Progenitor cell of endocrine pancreas (in vitro differentiated cells): ENCODE measurements around the gene DPH5. TPM values are rescaled to one million over a fixed set of nuclear protein-coding genes. Genes with fewer than 3 reads are reported as not detected.

ENCODE experiments used
- DNase-seq: peaks from one replicate; pipeline ENCODE4 v3.0.0; 2021; ENCODE audit warnings: low spot score; ENCODE audit not compliant: unreplicated experiment
- H3K27ac Mint-ChIP-seq: 2 replicates; pipeline ENCODE4 v1.8.0; 2021; ENCODE audit warnings: mild to moderate bottlenecking, moderate library complexity, mixed read lengths
- H3K27me3 Mint-ChIP-seq: 2 replicates; pipeline ENCODE4 v1.8.0; 2021; ENCODE audit warnings: mixed read lengths
- H3K36me3 Mint-ChIP-seq: 2 replicates; pipeline ENCODE4 v1.8.0; 2022; ENCODE audit warnings: mixed read lengths; ENCODE audit not compliant: insufficient read depth
- H3K4me1 Mint-ChIP-seq: 2 replicates; pipeline ENCODE4 v1.8.0; 2021; ENCODE audit warnings: low read depth, mixed read lengths
- H3K4me3 Mint-ChIP-seq: 2 replicates; pipeline ENCODE4 v1.8.0; 2021; ENCODE audit warnings: low read depth, mild to moderate bottlenecking, moderate library complexity, mixed read lengths
- H3K9me3 Mint-ChIP-seq: 2 replicates; pipeline ENCODE4 v1.8.0; 2021; ENCODE audit warnings: low read depth, mixed read lengths
- total RNA-seq: library from RNA; stranded (reverse); gene quantifications from 2 replicates; pipeline ENCODE4 v1.2.1, GENCODE V29; 2021
- TF ChIP-seq, protein P1 (sequence below): fragments of 200-600 bp; sonication (generic); IDR thresholded peaks from one replicate; pipeline ENCODE4 v1.5.0; 2021; ENCODE audit warnings: antibody characterized with exemption, mild to moderate bottlenecking; ENCODE audit not compliant: unreplicated experiment

DPH5 gene
- total RNA-seq, 1 donor from 2014 or later: 48.2 TPM

- TF ChIP-seq, protein P1, sequence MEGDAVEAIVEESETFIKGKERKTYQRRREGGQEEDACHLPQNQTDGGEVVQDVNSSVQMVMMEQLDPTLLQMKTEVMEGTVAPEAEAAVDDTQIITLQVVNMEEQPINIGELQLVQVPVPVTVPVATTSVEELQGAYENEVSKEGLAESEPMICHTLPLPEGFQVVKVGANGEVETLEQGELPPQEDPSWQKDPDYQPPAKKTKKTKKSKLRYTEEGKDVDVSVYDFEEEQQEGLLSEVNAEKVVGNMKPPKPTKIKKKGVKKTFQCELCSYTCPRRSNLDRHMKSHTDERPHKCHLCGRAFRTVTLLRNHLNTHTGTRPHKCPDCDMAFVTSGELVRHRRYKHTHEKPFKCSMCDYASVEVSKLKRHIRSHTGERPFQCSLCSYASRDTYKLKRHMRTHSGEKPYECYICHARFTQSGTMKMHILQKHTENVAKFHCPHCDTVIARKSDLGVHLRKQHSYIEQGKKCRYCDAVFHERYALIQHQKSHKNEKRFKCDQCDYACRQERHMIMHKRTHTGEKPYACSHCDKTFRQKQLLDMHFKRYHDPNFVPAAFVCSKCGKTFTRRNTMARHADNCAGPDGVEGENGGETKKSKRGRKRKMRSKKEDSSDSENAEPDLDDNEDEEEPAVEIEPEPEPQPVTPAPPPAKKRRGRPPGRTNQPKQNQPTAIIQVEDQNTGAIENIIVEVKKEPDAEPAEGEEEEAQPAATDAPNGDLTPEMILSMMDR: no peak
- no peaks in the 10 kb centered on the region for H3K27me3 Mint-ChIP-seq
- peak overlapping the region; percentile 44 for H3K4me3 Mint-ChIP-seq
- DNase-seq: no peak
- H3K4me1 Mint-ChIP-seq: peaks cover 16% of the 10 kb centered on the region
- H3K9me3 Mint-ChIP-seq: no peaks in the 10 kb centered on the region
- H3K27ac Mint-ChIP-seq: no peak overlapping the region
- peaks cover 22% of the 10 kb centered on the region for H3K36me3 Mint-ChIP-seq
Measured at GRCh38 chr1:100976936-100977335, 48.6 kb downstream of the DPH5 start.

GRCh38 chr1:100972185-100972584 lies 53.4 kb downstream of the DPH5 start:
- H3K27ac Mint-ChIP-seq: no peak overlapping the region

GRCh38 chr1:100971021-100971420 lies 54.6 kb downstream of the DPH5 start:
- no peak overlapping the region for H3K4me3 Mint-ChIP-seq
- no peaks in the 10 kb centered on the region for H3K9me3 Mint-ChIP-seq
- peak overlapping the region; percentile 65 for H3K27ac Mint-ChIP-seq
- no peaks in the 10 kb centered on the region for H3K27me3 Mint-ChIP-seq
- H3K36me3 Mint-ChIP-seq: peaks cover 18% of the 10 kb centered on the region
- TF ChIP-seq, protein P1: no peak
- DNase-seq: no peak
- H3K4me1 Mint-ChIP-seq: peaks cover 12% of the 10 kb centered on the region

More at GRCh38 chr1:100972185-100972584, 53.4 kb downstream of the DPH5 start:
- Mint-ChIP-seq H3K9me3 (no peaks in the 10 kb centered on the region), H3K4me3 (no peak overlapping the region), H3K27me3 (no peaks in the 10 kb centered on the region), H3K4me1 (peaks cover 23% of the 10 kb centered on the region), H3K36me3 (peaks cover 20% of the 10 kb centered on the region)
- DNase-seq: no peak
- TF ChIP-seq, protein P1: no peak

GRCh38 chr1:100969327-100969726 lies 56.3 kb downstream of the DPH5 start:
- Mint-ChIP-seq H3K4me3 (no peak overlapping the region), H3K27me3 (no peaks in the 10 kb centered on the region), H3K4me1 (peaks cover 11% of the 10 kb centered on the region), H3K9me3 (no peaks in the 10 kb centered on the region), H3K36me3 (peaks cover 16% of the 10 kb centered on the region), H3K27ac (no peak overlapping the region)
- TF ChIP-seq, protein P1: no peak
- no peak for DNase-seq

DNA sequence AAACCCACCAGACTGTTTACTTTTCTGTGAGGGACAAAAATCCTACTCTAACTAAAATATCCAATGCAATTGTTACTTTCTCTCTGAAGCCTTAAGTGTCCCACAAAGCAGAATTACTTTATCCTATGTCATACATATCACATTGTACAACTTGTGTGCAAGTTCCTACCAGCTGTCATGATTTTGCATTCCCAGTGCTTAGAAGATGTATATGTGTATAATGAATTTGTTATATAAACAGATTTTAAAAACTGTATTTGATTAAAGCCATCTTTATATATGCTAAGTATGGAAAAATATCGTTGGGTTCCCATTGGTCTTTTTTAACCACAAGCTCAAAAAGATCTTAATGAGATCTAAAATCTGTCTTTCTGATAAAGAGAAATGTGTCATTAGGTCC lies 57.0 kb downstream of the DPH5 start:
- Mint-ChIP-seq H3K27me3 (no peaks in the 10 kb centered on the region), H3K9me3 (no peaks in the 10 kb centered on the region), H3K27ac (no peak overlapping the region), H3K4me1 (peaks cover 9% of the 10 kb centered on the region), H3K4me3 (no peak overlapping the region), H3K36me3 (peaks cover 11% of the 10 kb centered on the region)
- DNase-seq: no peak
- TF ChIP-seq, protein P1: no peak
